IPS DF 4.7 (cell line): Measurements from ENCODE around the gene CSRP1.
"Not testable (repeated sequence)": the region's sequence is repeated elsewhere in the genome, so short reads cannot be mapped to it uniquely, and the experiment has no call there.

Source experiments
- DNase-seq: peaks from one replicate; pipeline ENCODE4 v3.0.0-alpha.2; 2013; ENCODE audit warnings: low spot score; ENCODE audit errors: extremely low read depth

Gene CSRP1

GRCh38 chr1:201537891-201538611 lies 31.1 kb upstream of the CSRP1 start:
- DNase-seq = no peak

- no peak for DNase-seq
Measured at GRCh38 chr1:201537467-201537866, 30.5 kb upstream of the CSRP1 start.

- DNase-seq = no peak
Measured at GRCh38 chr1:201537028-201537427, 30.1 kb upstream of the CSRP1 start.

GRCh38 chr1:201536558-201536957 lies 29.6 kb upstream of the CSRP1 start:
- DNase-seq = no peak

- DNase-seq = no peak
Measured at GRCh38 chr1:201535919-201536245, 29.0 kb upstream of the CSRP1 start.

- no peak for DNase-seq
Measured at GRCh38 chr1:201535046-201535918, 28.4 kb upstream of the CSRP1 start.

- no peak for DNase-seq
Measured at GRCh38 chr1:201533836-201534235, 26.9 kb upstream of the CSRP1 start.

- DNase-seq = no peak
Measured at GRCh38 chr1:201531551-201532425, 24.9 kb upstream of the CSRP1 start.

GRCh38 chr1:201530741-201531531 lies 24.0 kb upstream of the CSRP1 start:
- peak; percentile 62 for DNase-seq

GRCh38 chr1:201528631-201529252 lies 21.8 kb upstream of the CSRP1 start:
- DNase-seq = no peak

- DNase-seq = no peak
Measured at GRCh38 chr1:201527879-201528278, 21.0 kb upstream of the CSRP1 start.

- DNase-seq = no peak
Measured at GRCh38 chr1:201525193-201525778, 18.4 kb upstream of the CSRP1 start.

- not testable (repeated sequence) for DNase-seq
Measured at GRCh38 chr1:201520046-201520575, 13.2 kb upstream of the CSRP1 start.

- no peak for DNase-seq
Measured at GRCh38 chr1:201518071-201518470, 11.1 kb upstream of the CSRP1 start.

GRCh38 chr1:201517631-201518030 lies 10.7 kb upstream of the CSRP1 start:
- DNase-seq = no peak

GRCh38 chr1:201516511-201517127 lies 9.7 kb upstream of the CSRP1 start:
- no peak for DNase-seq

GRCh38 chr1:201515895-201516294 lies 9.0 kb upstream of the CSRP1 start:
- no peak for DNase-seq

GRCh38 chr1:201515062-201515750 lies 8.3 kb upstream of the CSRP1 start:
- DNase-seq = no peak

- no peak for DNase-seq
Measured at GRCh38 chr1:201514466-201514865, 7.5 kb upstream of the CSRP1 start.
